Measurements from ENCODE around the gene NSD1.
"Not testable (repeated sequence)": the region's sequence is repeated elsewhere in the genome, so short reads cannot be mapped to it uniquely, and the experiment has no call there.

The NSD1 gene

DNA sequence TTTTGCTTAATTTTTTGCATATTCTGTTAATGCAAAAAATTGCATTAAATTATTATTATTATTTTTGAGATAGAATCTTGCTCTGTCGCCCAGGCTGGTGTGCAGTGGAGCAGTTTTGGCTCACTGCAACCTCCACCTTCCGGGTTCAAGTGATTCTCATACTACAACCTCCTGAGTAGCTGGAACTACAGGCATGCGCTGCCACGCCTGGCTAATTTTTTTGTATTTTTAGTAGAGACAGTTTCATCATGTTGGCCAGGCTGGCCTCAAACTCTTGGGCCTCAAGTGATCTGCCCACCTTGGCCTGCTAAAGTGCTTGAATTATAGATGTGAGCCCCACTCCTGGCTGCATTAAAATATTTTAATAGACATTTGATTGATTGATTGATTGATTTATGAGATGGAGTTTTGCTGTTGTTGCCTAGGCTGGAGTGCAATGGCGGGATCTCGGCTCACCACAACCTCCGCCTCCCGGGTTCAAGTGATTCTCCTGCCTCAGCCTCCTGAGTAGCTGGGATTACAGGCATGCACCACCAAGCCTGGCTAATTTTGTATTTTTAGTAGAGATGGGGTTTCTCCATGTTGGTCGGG is 44.4 kb downstream of the NSD1 start:
- DNase-seq = not testable (repeated sequence)

DNA sequence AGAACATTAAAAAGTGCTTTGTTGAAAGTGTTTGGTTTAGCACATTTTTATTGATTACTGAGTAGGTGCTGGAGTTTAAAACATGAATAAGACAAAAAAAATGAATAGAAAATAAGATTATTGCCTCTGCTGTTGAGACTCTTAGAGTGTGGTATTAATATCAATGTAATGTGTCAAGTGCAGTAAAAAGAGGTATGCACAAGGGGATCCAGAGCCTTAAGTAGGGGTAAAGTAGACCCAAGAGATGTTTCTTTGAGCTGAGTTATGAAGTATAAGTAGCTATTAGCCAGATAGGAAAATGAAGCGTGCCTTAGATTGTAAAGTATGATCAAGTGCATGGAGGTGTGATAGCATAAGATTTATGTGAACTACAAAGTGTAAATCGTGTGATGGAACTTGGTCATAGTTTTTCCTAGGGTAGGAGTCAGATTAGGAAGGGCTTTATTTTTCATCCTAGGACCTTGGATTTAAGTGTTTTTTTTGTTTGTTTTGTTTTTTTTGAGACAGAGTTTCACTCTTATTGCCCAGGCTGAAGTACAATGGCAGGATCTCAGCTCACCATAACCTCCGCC is 45.2 kb downstream of the NSD1 start:
- no peak for DNase-seq

DNA sequence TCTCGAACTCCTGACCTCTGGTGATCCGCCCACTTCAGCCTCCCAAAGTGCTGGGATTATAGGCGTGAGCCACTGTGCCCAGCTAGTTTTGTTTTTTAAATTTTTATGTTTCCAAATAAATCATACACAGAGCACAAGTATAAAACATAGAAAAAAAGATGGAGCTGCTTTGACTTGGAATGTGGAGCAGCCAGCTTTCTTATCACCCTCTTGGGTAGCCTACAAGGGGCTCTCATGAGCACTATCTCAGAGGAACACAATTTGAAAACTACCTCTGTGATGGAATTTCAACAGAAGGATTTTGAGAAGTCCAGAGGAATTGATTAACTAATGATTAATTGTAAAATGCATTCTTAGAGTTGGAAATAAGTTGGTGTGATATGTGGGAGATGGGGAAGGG is 45.9 kb downstream of the NSD1 start:
- no peak for DNase-seq

DNA sequence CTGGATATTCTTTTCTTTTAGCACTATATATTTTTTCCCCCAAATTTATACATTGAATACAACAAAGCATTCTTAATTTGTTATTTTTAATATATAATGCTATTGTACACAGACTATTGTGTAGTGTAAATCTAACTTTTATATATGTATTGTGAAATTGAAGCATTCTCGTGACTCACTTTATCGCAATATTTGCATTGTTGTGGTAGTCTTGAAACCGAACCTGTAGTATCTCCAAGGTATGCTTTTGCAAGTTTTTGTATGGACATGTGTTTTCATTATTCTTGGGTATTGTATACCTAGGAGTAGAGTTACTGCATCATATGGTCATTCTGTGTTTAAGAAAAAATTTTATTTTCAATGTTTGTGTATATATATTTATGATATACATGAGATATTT is 49.6 kb downstream of the NSD1 start:
- no peak for DNase-seq

DNA sequence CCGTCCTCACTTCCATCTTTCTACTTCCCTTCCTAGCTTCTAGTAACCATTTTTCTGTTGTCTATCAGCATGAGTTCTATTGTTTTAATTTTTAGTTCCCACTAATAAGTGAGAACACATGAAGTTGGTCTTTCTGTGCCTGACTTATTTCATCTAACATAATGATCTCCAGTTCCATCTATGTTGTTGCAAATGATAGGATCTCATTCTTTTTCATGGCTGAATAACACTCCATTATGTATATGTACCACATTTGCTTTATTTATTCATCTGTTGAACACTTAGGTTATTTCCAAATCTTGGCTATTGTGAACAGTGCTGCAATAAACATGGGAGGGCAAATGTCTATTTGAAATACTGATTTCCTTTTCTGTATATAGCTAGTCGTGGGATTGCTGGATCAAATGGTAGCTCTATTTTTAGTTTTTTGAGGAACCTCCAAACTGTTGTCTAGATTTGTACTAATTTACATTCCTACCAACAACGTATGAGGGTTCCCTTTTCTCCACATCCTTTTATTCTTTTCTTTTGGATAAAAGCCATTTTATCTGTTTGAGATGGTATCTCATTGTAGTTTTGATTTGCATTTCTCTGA is 50.3 kb downstream of the NSD1 start:
- no peak for DNase-seq

DNA sequence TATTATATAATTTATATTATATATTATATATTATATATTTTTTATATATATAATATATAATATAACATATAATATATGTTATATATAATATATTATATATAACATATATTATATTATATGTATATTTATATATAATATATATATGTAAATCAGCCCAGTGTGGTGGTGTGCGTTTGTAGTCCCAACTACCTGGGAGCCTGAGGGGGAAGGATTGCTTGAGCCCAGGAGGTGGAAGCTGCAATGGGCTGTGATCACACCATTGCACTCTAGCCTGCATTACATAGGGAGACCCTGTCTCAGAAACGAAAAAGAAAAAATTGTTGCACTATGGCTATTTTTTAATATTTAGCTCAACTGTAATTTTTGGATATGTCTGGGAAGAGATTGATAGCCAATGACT is 52.4 kb downstream of the NSD1 start:
- DNase-seq = no peak

DNA sequence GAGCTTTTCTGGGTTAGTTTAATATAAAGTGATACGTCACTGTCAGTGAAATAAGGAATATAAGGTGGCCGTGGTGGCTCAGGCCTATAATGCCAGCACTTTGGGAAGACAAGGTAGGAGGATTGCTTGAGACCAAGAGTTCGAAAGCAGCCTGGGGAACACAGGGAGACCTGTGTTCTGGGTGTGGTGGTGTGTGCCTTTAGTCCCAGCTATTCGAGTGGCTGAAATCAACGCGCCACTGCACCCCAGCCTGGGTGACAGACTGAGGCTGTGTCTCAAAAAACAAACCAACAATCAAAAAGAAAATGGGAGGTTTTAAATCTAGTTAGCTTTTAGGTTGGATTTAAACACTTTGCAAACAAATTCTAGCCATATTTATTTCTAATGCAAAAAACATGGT is 53.1 kb downstream of the NSD1 start:
- no peak for DNase-seq

DNA sequence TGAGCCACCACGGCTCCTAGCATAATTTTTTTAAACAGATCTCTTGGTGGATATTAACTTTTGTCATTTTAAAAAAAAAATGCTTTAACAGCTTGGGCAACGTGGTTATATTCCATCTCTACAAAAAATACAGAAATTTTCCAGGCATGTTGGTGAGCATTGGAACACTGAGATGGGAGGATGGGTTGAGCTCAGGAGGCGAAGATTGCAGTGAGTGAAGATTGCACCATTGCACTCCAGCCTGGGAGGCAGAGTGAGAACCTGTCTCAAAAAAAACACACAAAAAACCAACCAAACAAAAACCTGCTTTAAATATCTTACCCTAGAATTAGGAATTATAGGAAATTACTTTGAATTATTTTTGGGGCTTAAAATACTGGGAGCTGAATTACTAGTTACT is 55.2 kb downstream of the NSD1 start:
- no peak for DNase-seq

DNA sequence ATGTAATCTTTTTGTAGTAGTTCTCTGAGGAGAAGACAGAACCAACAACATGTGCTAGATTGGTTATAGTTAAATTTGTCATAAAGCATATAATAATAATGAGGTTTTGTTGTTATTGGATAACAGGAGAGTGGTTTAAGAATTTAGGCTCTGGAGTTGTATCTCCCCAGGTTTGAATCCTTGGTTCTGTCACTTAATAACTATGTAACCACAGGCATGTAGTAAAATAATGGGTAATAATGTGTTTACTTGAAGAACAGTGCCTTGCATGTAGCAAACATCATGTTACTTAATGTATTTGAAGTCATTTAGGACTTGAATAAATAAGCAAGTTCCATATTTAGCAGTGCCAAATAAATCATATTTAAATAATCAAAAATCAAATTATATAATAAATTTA is 55.8 kb downstream of the NSD1 start:
- DNase-seq = no peak

DNA sequence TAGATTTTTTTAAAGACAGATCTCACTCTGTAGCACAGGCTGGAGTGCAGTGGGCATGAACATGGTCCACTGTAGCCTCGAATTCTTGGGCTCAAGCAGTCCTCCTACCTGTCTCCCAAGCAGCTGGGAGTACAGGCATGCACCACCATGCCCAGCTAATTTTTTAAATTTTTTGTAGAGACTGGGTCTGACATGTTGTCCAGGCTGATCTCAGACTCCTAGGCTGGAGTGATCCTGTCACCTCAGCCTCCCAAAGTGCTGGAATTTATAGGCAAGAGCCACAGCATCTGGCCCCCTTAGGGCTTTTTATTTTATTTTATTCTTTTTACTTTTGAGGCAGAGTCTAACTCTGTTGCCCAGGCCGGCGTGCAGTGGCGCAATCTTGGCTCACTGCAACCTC is 56.4 kb downstream of the NSD1 start:
- no peak for DNase-seq

DNA sequence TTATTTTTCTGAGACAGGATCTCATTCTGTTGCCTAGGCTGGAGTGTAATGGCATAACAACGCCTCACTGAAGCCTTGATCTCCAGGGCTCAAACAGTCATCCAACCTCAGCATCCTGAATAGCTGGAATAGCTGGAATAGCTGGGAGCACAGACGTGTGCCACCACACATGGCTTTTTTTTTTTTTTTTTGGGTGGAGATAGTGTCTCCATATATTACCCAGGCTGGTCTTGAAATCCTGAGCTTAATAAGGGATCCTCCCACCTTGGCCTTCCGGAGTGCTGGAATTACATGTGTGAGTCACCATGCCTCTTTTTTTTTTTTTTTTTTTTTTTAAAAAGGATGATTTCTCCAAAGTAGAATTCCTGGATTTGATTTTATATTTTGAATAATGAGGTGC is 60.7 kb downstream of the NSD1 start:
- no peak for DNase-seq

DNA sequence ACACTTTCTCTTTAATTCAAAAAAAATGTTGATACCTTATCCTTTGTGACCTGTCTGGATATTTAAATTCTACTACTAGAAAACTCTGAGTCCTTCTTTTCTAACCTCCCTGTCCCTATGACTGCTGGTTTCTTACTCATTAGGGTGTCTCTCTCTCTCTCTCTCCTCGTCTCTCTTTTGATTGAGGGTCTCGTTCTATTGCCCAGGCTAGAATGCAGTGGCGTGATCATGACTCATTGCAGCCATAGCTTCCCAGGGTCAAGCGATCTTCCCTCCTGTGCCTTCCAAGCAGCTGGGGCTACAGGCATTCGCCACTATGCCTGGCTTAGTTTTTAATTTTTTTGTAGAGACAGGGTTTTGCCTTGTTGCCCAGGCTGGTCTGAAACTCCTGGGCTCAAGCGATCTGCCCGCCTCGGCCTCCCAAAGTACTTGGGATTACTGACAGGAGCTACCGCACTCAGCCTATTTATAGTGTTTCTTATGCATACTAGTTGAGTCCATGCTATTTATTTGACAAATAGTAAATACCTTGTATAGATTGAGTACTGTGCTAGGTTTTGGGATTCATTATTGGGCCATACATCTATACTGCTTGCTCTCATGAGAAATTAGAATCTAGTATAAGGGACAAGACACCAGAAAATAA is 61.9 kb downstream of the NSD1 start:
- no peak for DNase-seq

DNA sequence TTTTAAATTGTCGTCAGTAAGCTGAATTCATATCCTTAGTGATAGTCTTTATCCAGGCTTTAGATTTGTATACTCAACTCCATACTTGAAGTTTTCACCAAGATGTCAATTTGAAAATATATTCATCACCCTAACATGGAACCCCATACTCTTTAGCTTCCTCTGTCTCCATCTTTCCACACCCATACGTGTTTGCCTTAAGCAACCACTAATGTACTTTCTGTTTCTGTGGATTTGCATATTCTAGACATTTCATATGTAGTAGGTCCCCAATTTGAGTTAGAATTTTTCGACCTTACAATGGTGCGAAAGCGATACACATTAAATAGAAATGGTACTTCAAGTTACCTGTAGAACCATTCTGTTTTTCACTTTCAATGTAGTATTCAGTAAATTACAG is 65.2 kb downstream of the NSD1 start:
- DNase-seq = no peak

DNA sequence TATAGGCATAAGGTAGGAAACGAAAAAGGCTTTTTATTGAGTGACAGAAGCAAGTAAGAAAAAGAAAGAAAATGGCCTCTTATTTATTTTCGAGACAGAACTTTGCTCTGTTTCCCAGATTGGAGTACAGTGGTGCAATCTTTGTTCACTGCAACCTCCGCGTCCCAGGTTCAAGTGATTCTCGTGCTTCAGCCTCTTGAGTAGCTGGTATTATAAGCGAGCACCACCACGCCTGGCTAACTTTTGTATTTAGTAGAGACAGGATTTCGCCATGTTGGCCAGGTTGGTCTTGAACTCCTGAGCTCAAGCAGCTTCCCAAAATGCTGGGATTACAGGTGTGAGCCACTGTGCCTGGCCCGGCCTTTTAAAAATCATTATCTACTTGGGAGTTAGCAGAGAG is 70.7 kb downstream of the NSD1 start:
- DNase-seq = no peak

DNA sequence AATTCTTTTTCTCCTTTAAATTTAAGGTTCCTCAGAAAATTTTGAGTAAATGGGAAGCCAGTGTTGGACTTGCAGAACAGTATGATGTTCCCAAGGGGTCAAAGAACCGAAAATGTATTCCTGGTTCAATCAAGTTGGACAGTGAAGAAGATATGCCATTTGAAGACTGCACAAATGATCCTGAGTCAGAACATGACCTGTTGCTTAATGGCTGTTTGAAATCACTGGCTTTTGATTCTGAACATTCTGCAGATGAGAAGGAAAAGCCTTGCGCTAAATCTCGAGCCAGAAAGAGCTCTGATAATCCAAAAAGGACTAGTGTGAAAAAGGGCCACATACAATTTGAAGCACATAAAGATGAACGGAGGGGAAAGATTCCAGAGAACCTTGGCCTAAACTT is 76.0 kb downstream of the NSD1 start:
- DNase-seq = no peak

DNA sequence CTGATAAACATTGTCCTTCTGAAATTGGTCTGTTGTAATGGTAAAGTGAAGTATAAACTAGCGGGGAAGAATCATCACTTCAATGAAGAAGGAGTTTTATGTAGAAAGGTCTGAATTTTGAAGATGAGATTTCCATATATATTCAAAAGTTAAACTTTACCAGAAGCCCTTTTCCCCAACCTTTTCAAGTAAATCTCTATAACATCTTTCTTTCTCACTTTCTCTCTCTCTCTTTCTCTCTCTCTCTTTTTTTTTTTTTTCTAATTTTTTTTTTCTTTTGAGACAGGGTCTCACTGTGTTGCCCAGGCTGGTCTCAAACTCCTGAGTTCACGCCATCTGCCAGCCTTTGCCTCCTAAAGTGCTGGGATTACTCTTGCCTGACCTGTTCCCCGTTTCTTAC is 78.7 kb downstream of the NSD1 start:
- DNase-seq = no peak

DNA sequence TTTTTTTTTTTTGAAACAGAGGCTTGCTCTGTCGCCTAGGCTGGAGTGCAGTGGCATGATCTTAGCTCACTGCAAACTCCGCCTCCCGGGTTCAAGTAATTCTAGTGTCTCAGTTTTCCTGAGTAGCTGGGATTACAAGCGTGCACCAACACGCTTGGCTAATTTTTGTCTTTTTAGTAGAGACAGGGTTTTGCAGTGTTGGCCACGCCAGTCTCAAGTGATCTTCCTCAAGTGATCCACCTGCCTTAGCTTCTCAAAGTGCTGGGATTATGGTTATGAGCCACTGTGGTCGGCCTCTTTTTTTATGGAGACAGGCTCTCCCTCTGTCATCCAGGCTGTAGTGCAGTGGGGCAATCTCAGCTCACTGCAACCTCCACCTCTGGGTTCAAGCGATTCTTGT is 87.0 kb downstream of the NSD1 start:
- DNase-seq = no peak

DNA sequence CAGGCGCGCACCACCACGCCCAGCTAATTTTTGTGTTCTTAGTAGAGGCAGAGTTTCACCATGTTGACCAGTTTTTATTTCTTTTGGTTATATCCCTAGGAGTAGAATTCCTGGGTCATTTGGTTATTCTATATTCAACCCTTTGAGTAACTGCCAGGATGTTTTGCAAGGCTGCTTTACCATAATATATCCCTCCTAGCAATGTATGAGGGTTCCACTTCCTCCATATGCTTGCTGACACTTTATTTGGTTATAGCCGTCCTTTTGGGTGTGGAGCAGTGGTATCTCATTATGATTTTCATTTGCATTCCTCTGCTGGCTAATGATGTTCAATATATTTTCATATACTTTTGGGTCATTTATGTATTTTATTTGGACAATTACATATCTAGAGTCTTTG is 88.7 kb downstream of the NSD1 start:
- DNase-seq = no peak

DNA sequence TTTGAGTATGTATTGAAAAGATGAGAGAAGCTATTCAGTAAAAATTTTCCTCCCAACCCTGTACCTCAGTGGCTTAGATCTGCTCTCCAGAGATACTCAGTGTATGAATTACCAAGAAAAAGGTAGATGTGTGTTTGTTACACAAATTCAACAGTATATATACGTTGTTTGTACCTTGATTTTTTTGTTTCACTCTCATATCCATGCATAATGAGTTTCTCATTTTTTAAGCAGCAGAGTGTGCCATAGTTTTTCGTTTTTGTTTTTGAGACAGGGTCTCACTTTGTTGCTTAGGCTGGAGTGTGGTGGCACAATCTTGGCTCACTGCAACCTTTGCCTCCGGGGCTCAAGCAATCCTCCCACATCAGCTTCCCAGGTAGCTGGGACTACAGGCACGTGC is 92.2 kb downstream of the NSD1 start:
- no peak for DNase-seq

DNA sequence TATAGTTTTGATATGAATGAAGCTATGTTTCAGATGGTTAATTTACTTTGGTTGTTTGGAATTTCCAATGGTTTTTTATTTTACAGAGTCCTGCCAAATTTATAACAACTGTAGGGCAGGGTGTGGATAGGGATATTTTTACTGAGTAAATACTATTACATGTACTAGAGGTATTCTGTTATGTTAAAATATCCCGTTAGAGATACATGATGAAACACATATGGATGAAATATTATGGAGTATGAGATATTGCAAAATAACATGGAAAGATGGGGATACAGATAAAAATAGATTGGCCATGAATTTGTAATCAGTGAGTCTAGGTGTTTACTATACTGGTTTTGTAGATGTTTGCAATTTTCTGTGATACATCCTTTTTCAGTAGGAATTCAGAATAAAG is 93.3 kb downstream of the NSD1 start:
- DNase-seq = no peak

DNA sequence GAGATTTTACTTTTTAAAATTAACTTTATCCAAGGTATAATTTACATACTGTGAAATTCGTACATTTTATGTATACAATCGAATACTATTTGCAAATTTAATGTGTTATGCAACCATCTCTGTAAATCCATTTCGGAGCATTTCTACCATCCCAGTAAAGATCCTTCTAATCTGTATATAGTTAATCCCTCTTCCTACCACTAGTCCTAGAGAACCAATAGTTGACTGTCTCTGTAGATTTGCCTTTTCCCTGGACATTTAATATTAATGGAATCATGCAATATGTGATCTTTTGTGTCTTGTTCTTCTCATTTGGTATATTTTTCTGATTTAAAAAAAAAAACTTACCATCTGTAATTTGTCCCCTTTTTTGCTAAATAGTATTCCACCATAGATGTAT is 95.2 kb downstream of the NSD1 start:
- DNase-seq = no peak

DNA sequence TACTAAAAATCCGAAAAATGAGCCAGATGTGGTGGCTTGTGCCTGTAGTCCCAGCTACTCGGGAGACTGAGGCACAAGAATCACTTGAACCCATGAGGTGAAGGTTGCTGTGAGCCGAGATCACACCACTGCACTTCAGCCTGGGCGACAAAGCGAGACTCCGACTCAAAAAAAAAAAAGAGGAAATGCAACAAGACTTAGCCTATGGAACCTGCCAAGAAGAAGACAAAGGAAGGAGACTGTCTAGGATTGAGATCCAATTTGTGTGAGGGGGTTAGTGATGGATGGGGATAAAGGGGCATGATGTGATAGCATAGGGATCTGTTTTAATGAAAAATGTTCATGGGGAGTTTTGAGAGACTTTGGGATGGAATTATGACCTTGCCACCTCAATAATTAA is 97.1 kb downstream of the NSD1 start:
- DNase-seq = no peak

DNA sequence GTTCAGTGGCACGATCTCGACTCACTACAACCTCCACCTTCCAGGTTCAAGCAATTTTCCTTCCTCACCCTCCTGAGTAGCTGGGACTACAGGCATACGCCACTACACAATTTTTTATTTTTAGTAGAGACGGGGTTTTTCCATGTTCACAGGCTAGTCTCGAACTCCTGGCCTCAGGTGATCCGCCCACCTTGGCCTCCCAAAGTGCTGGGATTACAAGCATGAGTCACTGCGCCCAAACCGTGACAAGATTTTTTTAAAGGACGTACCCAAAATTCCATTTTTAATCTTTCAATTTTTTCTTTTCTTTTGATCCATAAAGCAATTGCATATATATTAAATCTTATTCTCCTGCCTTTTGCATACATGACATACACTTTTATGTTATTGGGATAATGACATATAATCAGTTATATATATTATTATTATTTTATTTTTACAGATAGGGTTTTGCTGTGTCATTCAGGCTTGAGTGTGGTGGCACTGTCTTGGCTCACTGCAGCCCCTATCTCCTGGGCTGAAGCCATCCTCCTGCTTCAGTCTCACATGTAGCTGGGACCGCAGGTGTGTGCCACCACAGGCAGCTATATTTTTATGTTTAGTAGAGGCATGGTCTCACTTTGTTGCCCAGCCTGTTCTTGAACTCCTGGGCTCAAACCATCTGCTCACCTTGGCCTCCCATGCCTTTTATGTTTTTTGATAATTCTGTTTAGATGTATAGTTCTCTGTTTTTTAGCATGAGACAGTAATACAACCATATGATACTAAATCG is 98.1 kb downstream of the NSD1 start:
- DNase-seq = no peak

DNA sequence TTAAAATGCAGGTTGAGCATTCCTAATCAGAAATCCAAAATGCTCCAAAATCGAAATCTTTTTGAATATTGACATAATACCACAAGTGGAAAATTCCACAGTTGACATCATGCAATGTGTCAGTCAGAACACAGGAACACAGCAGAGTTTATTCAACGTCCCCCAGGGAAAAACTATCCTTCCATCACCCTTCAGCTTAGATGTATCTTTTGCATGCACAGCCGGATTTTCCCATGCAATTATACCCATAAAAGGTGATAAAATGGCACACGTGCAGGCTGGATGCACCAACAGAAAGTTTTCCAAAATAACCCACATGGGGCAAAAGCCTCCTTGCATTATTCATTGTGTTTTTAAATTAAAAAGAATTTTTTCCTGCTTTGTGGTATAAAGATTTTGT is 98.8 kb downstream of the NSD1 start:
- no peak for DNase-seq
